Camera-type eye (tissue), 1 donor: ENCODE results near the gene MAGED4. TPM values are rescaled to one million over a fixed set of nuclear protein-coding genes. Genes with fewer than 3 reads are reported as not detected.

Source experiments
- total RNA-seq: library from RNA; depleted of rRNA; stranded (reverse); fragments of >200 nt; gene quantifications from one replicate; pipeline ENCODE4 v1.2.3, GENCODE V29; 2014

MAGED4 gene
- total RNA-seq: 77.3 TPM

GRCh38 chrX:52184440-52185077, at the start of gene MAGED4:
Gene MAGED4, plus strand, starts transcription at chrX:52184888. Its CDS starts 1,035 bp downstream, at chrX:52185923.

Other genes starting within 250 kb of the MAGED4 start
- 18.4 TPM for gene MAGED4B, start 115.7 kb upstream of the MAGED4 start, total RNA-seq
- not detected for gene XAGE2, start 184.1 kb downstream of the MAGED4 start, total RNA-seq